GM21786 (cell line): ENCODE results near the gene CACNB4.
A peak's percentile ranks its signal among the peaks of the same experiment; 100 is the strongest.

Experiments
- ATAC-seq: cut with Tn5 transposase; IDR thresholded peaks from one replicate; pipeline ENCODE4 v1.9.1; 2021; ENCODE audit not compliant: unreplicated experiment

Gene CACNB4

DNA sequence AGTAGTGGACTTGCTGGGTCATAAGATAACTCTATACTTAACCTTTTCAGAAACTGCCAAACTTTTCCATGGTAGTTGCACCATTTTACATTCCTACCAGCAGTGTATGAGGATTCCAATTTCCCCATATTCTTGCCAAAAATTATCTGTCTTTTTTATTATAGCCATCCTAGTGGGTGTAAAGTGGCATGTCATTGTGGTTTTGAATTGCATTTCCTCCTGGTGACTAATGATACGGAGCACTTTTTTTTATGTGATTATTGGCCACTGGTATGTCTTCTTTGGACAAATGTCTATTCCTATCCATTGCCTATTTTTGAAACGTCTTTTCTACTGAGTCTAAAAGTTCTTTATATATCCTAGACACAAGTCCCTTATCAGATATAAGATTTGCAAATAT is 44.3 kb downstream of the CACNB4 start:
- no peak for ATAC-seq

DNA sequence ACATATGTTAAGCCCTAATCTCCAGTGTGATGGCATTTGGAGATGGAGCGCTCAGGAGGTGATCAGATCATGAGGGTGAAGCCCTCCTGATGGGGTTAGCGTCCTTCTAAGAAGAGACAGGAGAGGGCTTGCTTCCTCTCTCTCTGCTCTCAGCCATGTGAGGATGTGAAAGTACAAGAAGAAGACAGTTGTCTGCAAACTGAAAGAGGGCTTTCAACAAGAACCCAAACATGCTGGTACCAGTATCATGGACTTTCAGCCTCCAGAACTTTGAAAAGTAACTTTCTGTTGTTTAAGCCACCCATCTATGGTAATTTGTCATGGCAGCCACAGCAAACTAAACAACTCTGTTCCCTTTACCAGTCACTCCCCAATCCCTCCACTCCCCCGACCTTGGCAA is 47.4 kb downstream of the CACNB4 start:
- ATAC-seq: peak; percentile 37

DNA sequence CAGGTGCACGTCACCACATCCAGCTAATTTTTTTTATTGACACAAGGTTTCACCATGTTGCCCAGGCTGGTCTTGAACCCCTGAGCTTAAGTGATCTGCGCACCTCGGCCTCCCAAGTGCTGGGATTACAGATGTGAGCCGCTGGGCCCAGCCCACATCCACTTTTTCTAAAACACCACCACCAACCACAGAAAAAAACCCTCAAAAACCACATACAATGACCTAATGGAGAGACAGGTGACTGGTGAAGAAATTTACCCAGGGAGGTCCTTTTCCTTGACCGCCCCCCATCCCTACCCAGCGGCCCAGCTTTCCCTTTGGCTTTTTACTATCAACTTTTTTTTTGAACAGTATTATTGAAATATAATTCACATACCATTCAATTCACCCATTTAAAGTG is 47.9 kb downstream of the CACNB4 start:
- no peak for ATAC-seq

DNA sequence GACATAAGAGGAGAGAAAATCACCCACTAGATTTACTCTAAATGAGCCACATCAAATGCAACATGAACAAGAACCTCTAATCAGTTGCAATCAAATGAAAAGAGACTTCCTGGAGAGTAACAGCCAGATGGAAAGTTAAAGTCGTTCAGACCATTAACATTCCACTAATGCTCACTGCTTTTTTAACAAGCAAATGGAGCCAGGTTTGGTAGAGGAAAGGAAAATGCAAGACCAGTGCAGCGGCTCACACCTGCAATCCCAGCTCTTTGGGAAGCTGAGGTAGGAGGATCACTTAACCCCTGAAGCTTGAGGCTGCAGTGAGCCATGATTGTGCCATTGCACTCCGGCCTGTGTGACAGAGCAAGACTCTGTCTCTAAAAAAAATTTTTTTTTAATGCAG is 48.5 kb downstream of the CACNB4 start:
- ATAC-seq: no peak

DNA sequence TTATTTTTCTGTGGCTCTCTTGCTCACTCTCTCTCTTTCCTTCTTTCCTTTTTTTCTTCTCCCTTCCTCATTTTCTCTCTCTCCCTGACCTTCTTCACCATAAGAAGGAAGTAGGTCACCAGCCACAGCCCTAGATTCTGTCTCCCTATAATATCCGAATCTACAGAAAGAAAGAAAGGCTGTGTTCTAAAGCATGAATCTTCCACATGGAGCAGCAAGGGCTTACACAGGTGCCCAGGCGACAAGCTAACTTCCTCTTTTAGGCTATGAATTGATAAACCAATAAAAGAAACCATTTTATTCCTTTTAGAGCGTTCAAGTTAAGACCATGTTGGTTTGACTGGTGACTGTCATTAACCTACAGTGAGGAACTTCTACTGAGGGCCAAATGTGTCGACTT is 49.3 kb downstream of the CACNB4 start:
- ATAC-seq: no peak

- ATAC-seq: no peak
Observed at GRCh38 chr2:152047824-152048471, 50.9 kb downstream of the CACNB4 start.

DNA sequence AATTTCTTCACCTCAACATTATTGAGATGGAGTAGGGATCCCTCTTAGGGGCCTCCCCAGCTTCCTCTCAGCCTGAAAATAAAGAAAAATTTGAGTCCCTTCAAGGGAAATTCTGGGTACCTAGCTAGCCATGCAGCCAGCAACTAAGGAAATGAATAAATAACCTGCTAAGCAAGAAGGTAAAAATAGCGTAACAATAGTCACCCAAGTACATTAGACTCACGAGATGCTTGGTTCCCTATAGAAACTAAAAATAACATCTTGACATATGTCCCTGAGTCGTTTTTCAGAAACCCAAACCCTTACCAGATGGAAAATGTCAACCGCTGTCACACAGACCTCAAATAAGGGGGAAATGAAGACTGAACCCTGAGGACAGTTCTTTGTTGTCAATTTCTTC is 51.9 kb downstream of the CACNB4 start:
- peak; percentile 74 for ATAC-seq

DNA sequence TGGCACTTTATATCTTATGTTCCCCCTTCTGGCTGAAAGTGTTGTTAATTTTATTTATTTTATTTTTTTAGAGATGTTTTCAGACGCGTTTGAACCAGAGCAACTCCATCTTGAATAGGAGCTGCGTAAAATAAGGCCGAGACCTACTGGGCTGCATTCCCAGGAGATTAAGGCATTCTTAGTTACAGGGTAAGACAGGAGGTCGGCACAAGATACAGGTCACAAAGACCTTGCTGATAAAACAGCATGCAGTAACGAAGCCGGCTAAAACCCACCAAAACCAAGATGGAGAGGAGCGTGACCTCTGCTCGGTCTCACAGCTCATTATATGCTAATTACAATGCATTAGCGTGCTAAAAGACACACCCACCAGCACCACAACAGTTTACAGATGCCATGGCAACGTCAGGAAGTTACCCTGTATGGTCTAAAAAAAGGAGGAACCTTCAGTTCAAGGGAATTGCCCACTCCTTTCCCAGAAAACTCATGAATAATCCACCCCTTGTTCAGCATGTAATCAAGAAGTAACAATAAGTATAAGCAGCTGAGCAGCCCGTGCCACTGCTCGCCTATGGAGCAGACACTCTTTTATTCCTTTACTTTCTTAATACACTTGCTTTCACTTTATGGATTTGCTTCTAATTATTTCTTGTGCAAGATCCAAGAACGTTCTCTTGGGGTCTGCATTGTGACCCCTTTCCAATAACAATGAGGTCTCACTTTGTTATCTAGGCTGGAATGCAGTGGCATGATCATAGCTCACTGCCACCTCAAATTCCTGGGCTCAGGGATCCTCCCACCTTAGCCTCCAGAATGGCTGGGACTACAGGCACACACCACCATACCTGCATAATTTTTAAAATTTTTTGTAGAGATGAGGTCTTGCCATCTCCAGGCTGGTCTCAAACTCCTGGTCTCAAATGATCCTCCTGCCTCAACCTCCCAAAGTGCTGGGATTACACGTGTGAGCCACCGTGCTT is 55.9 kb downstream of the CACNB4 start:
- ATAC-seq: no peak

- ATAC-seq: no peak
Observed at GRCh38 chr2:152038441-152038958, 60.3 kb downstream of the CACNB4 start.

GRCh38 chr2:152037743-152038435 is 61.0 kb downstream of the CACNB4 start:
- ATAC-seq: no peak

GRCh38 chr2:152036611-152037469 is 62.0 kb downstream of the CACNB4 start:
- ATAC-seq: peak; percentile 90

GRCh38 chr2:152034257-152034801 is 64.5 kb downstream of the CACNB4 start:
- no peak for ATAC-seq

DNA sequence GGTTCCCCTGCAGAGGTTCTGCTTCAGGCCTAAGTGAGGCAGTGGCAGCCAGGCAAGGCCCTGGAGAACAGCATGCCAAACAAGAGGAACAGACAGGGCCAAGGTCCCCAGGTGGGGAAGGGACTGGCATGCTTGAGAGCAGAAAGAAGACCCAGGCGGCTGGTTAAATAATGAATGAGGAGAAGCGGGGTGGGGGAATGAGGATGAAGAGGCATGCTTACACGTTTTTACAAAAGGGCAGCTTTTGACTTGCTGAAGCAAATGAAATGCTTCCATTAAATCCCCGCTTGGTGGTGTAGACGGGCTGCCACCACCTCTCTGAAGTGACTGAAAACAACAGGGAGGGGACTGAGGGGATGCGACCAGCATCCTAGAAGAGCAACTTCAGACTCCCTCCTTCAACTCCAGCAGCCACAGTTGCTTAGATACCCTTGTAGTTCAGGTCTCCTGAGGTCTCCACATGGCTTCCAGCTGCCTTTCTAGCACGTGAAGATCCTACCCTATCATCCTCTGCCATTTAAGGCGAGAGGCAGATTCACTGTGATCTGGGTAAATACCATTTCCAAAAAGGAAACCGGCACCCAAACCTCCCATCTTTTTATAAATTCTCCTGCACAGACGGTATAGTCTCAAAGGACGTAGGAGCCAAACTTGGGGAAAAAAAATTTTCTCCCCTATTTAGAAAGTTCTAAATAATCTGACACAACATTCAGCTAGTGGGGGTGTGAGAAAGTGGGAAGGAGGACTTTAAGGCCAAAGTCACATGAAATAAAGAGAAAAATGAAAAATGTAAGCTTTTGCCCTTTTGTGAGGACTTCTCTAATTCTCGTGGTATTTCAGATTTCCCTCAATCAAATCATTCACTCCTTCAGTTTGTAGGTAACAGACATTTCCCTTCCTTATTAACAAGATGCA is 65.6 kb downstream of the CACNB4 start:
- ATAC-seq: no peak

DNA sequence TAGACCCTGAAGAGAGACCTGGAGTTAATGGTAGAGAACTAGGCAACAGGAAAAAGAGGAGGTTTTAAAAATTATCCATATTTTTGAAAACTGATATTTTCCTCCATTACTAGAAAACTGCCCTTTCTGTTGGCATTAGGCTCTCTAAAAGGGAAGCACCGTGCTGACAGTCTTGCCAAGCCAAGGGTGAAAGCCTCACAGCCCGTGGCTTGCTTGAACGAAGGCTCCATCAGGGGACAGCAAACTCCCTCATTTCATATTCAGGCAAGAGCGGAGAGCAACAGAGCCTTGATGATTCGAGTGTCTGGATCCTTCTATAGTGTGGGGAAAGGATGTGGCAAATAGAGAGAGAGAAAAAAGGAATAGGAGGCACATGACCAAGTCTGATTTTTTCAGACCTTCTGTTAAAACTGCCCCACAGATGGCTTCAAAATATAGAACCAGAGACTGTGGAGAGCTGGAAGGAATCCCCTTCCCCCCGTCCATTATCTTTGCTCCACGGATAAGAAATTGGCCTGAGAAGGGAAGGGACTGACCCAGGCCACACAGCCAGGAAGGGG is 67.0 kb downstream of the CACNB4 start:
- no peak for ATAC-seq

DNA sequence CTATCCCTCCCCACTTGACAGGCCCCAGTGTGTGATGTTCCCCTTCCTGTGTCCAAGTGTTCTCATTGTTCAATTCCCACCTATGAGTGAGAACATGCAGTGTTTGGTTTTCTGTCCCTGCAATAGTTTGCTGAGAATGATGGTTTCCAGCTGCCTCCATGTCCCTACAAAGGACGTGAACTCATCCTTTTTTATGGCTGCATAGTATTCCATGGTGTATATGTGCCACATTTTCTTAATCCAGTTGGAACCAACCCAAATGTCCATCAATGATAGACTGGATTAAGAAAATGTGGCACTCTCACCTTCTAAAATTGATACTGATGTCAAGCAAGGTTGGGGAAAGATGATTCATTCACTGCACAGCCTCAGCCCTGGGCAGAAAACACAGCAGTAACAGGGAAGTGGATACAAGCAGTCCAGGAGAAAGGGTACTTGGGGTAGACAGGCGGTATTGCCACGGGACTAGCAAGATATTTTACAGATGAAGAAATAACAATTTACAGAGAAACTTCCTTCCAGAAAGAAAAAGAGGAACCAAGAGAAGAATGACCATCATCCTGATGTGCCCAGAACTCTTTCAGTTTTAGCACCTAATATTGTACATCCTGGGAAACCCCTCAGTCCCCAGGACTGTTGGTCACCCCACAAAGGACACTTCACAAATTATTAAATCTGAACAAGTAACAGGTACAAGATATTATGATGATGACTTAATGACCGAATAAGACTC is 68.1 kb downstream of the CACNB4 start:
- peak; percentile 66 for ATAC-seq

DNA sequence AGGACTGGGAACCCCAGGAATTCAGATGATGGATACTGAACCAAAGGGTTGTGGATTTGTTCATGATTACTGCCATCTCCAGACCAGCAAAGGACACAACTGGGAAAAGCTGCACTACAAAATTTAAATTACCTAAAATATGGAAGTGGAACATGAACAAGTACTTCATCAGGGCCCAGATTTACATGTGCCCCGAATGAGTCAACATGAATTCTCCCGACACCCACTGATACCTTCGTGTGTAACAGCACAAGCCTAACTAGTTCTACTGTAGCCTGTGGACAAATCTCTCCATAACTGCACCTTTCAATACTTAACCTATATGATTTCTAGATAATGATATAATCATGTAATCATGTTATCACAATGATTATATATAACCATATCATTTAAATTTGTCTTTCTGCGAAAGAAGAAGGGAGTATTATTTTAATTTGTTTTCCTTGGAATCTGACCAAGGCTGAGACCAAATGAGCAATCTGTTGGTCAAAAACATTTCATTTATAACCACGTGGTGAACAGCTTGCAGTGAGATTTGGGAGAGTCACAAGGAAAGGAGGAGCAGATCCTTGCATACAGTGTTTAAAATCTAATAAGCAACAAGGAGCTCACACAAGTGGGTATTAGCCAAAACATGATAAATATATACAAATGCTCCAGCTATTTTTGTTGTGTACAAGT is 70.5 kb downstream of the CACNB4 start:
- no peak for ATAC-seq

- peak; percentile 90 for ATAC-seq
Observed at GRCh38 chr2:152025678-152026287, 73.1 kb downstream of the CACNB4 start.
